Skeletal muscle cell (primary cell): ENCODE results near the gene SP100.

Experiments used
- DNase-seq: peaks from one replicate; pipeline ENCODE4 v3.0.0-alpha.2; 2010; ENCODE audit warnings: low read depth
- H3K4me3 ChIP-seq: 2 replicates; pipeline ENCODE4 v1.5.1; 2011; ENCODE audit warnings: low read depth, mild to moderate bottlenecking, control low read depth, low read length, moderate library complexity

The SP100 gene

GRCh38 chr2:230520061-230520874, 104.3 kb downstream of the SP100 start:
- no peak for DNase-seq
- no peak overlapping the region for H3K4me3 ChIP-seq

- DNase-seq, result peak; percentile 82
These were observed 104.8 kb downstream of the SP100 start for GRCh38 chr2:230520875-230521155.

GRCh38 chr2:230521386-230521785, 105.4 kb downstream of the SP100 start:
- no peak for DNase-seq
- no peak overlapping the region for H3K4me3 ChIP-seq

More at GRCh38 chr2:230520875-230521155, 104.8 kb downstream of the SP100 start:
- H3K4me3 ChIP-seq, result no peak overlapping the region

- no peak for DNase-seq
These were observed 109.7 kb downstream of the SP100 start for GRCh38 chr2:230525682-230526081.

GRCh38 chr2:230537531-230537976, 121.6 kb downstream of the SP100 start:
- DNase-seq, result no peak
- no peak overlapping the region for H3K4me3 ChIP-seq

More at GRCh38 chr2:230525682-230526081, 109.7 kb downstream of the SP100 start:
- H3K4me3 ChIP-seq, result no peak overlapping the region

GRCh38 chr2:230540332-230540731, 124.3 kb downstream of the SP100 start:
- no peak overlapping the region for H3K4me3 ChIP-seq
- DNase-seq, result no peak

- no peak overlapping the region for H3K4me3 ChIP-seq
- DNase-seq, result no peak
These were observed 126.0 kb downstream of the SP100 start for GRCh38 chr2:230541934-230542380.

GRCh38 chr2:230542751-230543150, 126.8 kb downstream of the SP100 start:
- no peak for DNase-seq
- no peak overlapping the region for H3K4me3 ChIP-seq

GRCh38 chr2:230552181-230552580, 136.2 kb downstream of the SP100 start:
- DNase-seq, result no peak

GRCh38 chr2:230557065-230557464, 141.1 kb downstream of the SP100 start:
- H3K4me3 ChIP-seq, result no peak overlapping the region
- DNase-seq, result no peak

More at GRCh38 chr2:230552181-230552580, 136.2 kb downstream of the SP100 start:
- no peak overlapping the region for H3K4me3 ChIP-seq

GRCh38 chr2:230564805-230565779, 149.1 kb downstream of the SP100 start:
- DNase-seq, result peak; percentile 56
- H3K4me3 ChIP-seq, result no peak overlapping the region

GRCh38 chr2:230569298-230569697, 153.3 kb downstream of the SP100 start:
- H3K4me3 ChIP-seq, result no peak overlapping the region
- no peak for DNase-seq

- no peak overlapping the region for H3K4me3 ChIP-seq
- DNase-seq, result no peak
These were observed 155.0 kb downstream of the SP100 start for GRCh38 chr2:230570987-230571386.

- no peak for DNase-seq
- H3K4me3 ChIP-seq, result no peak overlapping the region
These were observed 159.8 kb downstream of the SP100 start for GRCh38 chr2:230575642-230576324.

- no peak overlapping the region for H3K4me3 ChIP-seq
- DNase-seq, result no peak
These were observed 161.1 kb downstream of the SP100 start for GRCh38 chr2:230577114-230577513.

GRCh38 chr2:230578106-230578505, 162.1 kb downstream of the SP100 start:
- H3K4me3 ChIP-seq, result no peak overlapping the region
- no peak for DNase-seq

- no peak overlapping the region for H3K4me3 ChIP-seq
- peak; percentile 5 for DNase-seq
These were observed 166.9 kb downstream of the SP100 start for GRCh38 chr2:230582851-230583283.

- no peak overlapping the region for H3K4me3 ChIP-seq
- no peak for DNase-seq
These were observed 167.6 kb downstream of the SP100 start for GRCh38 chr2:230583581-230583980.

GRCh38 chr2:230586328-230586982, 170.5 kb downstream of the SP100 start:
- DNase-seq, result no peak
- H3K4me3 ChIP-seq, result no peak overlapping the region
